ENCODE results near the gene CREB5.

CREB5 gene, protein sequence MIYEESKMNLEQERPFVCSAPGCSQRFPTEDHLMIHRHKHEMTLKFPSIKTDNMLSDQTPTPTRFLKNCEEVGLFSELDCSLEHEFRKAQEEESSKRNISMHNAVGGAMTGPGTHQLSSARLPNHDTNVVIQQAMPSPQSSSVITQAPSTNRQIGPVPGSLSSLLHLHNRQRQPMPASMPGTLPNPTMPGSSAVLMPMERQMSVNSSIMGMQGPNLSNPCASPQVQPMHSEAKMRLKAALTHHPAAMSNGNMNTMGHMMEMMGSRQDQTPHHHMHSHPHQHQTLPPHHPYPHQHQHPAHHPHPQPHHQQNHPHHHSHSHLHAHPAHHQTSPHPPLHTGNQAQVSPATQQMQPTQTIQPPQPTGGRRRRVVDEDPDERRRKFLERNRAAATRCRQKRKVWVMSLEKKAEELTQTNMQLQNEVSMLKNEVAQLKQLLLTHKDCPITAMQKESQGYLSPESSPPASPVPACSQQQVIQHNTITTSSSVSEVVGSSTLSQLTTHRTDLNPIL

DNA sequence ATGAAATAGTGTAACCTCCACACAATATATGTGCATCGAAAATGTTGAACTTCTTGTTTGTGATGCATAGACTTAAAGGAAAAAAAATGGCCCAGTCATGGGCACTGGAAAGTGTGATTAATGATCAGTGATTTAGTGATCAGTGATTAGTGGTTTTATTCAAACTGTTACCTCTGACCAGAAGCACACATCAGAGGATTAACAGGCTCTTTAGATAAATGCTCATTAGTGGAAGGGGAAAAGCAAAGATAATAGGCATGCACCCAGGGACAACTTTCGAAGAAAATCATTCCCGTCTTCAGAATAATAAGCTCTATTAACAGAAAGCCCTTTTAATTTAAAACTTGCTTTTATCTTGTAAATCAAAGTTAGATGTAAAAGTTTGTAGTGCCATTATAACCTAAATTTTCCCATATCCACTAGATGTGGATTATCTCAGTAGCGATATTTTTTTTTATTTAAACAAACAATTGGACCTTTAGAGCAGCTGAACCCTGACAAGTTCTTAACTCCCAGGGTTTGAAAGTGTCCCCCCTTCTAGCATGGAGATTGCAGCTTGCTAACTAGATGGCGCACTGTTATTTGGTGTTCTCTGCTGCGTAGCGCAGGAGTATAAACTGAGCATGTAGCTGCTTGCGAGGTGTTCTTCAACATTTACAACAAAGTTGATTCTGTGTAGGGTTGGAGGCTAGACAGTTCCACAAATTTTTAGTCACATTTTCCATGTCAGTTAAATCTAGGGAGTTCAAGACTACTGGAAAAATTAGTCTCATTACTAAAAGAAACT, at the start of gene CREB5:
TSS of gene CREB5 (plus strand) at position 643 of the 787 bp plus-strand sequence. CDS start 397 bp downstream, outside the sequence.
- TF ChIP-seq ESRRG (CRISPR knock-in tag; IDR thresholded peaks at IDR 0.05) (no peak), OSR1 (CRISPR knock-in tag; IDR thresholded peaks at IDR 0.05) (no peak), ZC3H10 (CRISPR knock-in tag; IDR thresholded peaks at IDR 0.05) (no peak), PPARA (CRISPR knock-in tag; IDR thresholded peaks at IDR 0.05; ENCODE audit: borderline replicate concordance) (no peak), ZFP3 (CRISPR knock-in tag; IDR thresholded peaks at IDR 0.05) (no peak), TOX (CRISPR knock-in tag; IDR thresholded peaks at IDR 0.05; ENCODE audit: borderline replicate concordance) (no peak), ZNF8 (CRISPR knock-in tag; IDR thresholded peaks at IDR 0.05) (no peak), CREB5 (CRISPR knock-in tag; IDR thresholded peaks at IDR 0.05; ENCODE audit: low read depth) (no peak)
- TF ChIP-seq, protein P1, sequence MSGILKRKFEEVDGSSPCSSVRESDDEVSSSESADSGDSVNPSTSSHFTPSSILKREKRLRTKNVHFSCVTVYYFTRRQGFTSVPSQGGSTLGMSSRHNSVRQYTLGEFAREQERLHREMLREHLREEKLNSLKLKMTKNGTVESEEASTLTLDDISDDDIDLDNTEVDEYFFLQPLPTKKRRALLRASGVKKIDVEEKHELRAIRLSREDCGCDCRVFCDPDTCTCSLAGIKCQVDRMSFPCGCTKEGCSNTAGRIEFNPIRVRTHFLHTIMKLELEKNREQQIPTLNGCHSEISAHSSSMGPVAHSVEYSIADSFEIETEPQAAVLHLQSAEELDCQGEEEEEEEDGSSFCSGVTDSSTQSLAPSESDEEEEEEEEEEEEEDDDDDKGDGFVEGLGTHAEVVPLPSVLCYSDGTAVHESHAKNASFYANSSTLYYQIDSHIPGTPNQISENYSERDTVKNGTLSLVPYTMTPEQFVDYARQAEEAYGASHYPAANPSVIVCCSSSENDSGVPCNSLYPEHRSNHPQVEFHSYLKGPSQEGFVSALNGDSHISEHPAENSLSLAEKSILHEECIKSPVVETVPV (CRISPR knock-in tag; IDR thresholded peaks at IDR 0.05), result no peak
- TF ChIP-seq, protein P2, sequence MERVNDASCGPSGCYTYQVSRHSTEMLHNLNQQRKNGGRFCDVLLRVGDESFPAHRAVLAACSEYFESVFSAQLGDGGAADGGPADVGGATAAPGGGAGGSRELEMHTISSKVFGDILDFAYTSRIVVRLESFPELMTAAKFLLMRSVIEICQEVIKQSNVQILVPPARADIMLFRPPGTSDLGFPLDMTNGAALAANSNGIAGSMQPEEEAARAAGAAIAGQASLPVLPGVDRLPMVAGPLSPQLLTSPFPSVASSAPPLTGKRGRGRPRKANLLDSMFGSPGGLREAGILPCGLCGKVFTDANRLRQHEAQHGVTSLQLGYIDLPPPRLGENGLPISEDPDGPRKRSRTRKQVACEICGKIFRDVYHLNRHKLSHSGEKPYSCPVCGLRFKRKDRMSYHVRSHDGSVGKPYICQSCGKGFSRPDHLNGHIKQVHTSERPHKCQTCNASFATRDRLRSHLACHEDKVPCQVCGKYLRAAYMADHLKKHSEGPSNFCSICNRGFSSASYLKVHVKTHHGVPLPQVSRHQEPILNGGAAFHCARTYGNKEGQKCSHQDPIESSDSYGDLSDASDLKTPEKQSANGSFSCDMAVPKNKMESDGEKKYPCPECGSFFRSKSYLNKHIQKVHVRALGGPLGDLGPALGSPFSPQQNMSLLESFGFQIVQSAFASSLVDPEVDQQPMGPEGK (CRISPR knock-in tag; IDR thresholded peaks at IDR 0.05; ENCODE audit: borderline replicate concordance), result no peak
- no peak for ATAC-seq

DNA sequence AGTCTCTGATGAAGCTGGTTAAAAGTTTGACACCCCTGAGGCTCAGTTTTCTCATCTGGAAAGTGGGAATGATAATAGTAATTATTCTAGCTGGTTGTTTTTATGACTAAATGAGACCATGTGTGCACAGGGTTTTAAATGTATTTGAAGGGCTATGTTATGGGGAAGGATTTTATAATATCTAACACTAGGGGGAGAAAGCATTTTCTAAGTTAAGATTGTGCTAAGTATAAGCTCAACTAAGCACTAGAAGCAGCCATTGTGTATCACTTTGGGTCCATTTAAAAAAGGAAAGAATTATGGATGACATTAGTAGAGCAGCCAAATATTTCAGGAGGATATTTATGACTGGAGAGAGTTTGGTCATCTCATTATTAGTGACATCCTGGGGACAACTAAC, 49.5 kb upstream of the CREB5 start:
- no peak for ATAC-seq
- TF ChIP-seq OSR1 (CRISPR knock-in tag; IDR thresholded peaks at IDR 0.05) (no peak), TCF4 (CRISPR knock-in tag; IDR thresholded peaks at IDR 0.05; ENCODE audit: borderline replicate concordance) (no peak), CREB5 (CRISPR knock-in tag; IDR thresholded peaks at IDR 0.05; ENCODE audit: low read depth) (no peak)

DNA sequence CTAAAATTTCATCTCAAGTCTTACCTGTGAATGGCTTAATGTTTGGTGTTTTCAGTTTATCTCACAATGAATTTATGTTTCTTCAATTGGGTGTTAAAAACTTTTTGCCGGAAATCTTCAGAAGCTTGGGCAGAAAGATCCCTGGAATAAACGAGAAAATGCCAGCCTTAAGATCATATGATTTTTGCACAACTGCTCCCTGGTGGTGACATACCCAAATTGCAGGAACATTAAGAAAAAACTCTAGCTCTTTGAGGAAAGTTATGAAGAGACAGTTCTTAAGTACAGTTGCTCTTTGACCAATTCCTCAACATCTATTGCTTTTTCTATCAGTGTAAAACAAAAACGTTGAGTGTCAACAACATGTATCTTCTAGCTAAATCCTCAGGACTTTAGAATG, 48.2 kb upstream of the CREB5 start:
- no peak for ATAC-seq
- TF ChIP-seq ISL1 (CRISPR knock-in tag; IDR thresholded peaks at IDR 0.05), result no peak
- TF ChIP-seq RARB (CRISPR knock-in tag; IDR thresholded peaks at IDR 0.05), result no peak
- TF ChIP-seq ZNF70 (CRISPR knock-in tag; IDR thresholded peaks at IDR 0.05), result no peak
- TF ChIP-seq CREB5 (CRISPR knock-in tag; IDR thresholded peaks at IDR 0.05; ENCODE audit: low read depth), result no peak
- TF ChIP-seq ARNTL (CRISPR knock-in tag; IDR thresholded peaks at IDR 0.05; ENCODE audit: borderline replicate concordance, low read depth), result no peak
- TF ChIP-seq, protein P3, sequence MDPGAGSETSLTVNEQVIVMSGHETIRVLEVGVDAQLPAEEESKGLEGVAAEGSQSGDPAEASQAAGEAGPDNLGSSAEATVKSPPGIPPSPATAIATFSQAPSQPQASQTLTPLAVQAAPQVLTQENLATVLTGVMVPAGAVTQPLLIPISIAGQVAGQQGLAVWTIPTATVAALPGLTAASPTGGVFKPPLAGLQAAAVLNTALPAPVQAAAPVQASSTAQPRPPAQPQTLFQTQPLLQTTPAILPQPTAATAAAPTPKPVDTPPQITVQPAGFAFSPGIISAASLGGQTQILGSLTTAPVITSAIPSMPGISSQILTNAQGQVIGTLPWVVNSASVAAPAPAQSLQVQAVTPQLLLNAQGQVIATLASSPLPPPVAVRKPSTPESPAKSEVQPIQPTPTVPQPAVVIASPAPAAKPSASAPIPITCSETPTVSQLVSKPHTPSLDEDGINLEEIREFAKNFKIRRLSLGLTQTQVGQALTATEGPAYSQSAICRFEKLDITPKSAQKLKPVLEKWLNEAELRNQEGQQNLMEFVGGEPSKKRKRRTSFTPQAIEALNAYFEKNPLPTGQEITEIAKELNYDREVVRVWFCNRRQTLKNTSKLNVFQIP (CRISPR knock-in tag; IDR thresholded peaks at IDR 0.05; ENCODE audit: borderline replicate concordance, low read depth), result no peak
- no peak for TF ChIP-seq ZFP30 (CRISPR knock-in tag; IDR thresholded peaks at IDR 0.05)
- no peak for TF ChIP-seq PPARA (CRISPR knock-in tag; IDR thresholded peaks at IDR 0.05; ENCODE audit: borderline replicate concordance)
- no peak for TF ChIP-seq ESRRG (CRISPR knock-in tag; IDR thresholded peaks at IDR 0.05)
- TF ChIP-seq CSDC2 (CRISPR knock-in tag; IDR thresholded peaks at IDR 0.05), result no peak
- TF ChIP-seq, protein P2 (CRISPR knock-in tag; IDR thresholded peaks at IDR 0.05; ENCODE audit: borderline replicate concordance), result no peak
- no peak for TF ChIP-seq SNAI2 (CRISPR knock-in tag; IDR thresholded peaks at IDR 0.05)

Data from SK-N-SH treated with all-trans-retinoic acid at 6 μM for 48 hours (cell line).